Upper lobe of right lung (tissue), 1 donor: Measurements from ENCODE around the gene TSPAN16. TPM values are rescaled to one million over a fixed set of nuclear protein-coding genes. Genes with fewer than 3 reads are reported as not detected.
"Not testable (repeated sequence)": the region's sequence is repeated elsewhere in the genome, so short reads cannot be mapped to it uniquely, and the experiment has no call there.

ENCODE experiments used
- ATAC-seq: fragments of 200-7000 bp; cut with Tn5 transposase; one replicate; pipeline ENCODE4 v1.9.1; 2020; ENCODE audit warnings: mild to moderate bottlenecking, moderate library complexity
- DNase-seq: peaks from one replicate; pipeline ENCODE4 v3.0.0-alpha.2; 2020
- H3K27ac ChIP-seq: fragments of 200-600 bp; one replicate; pipeline ENCODE4 v1.8.0; 2022
- H3K27me3 ChIP-seq: fragments of 200-600 bp; one replicate; pipeline ENCODE4 v1.8.0; 2022; ENCODE audit warnings: mild to moderate bottlenecking
- H3K36me3 ChIP-seq: fragments of 200-600 bp; one replicate; pipeline ENCODE4 v1.8.0; 2022
- H3K4me1 ChIP-seq: fragments of 200-600 bp; one replicate; pipeline ENCODE4 v1.8.0; 2022
- H3K4me3 ChIP-seq: fragments of 200-600 bp; one replicate; pipeline ENCODE4 v1.8.0; 2022; ENCODE audit warnings: mild to moderate bottlenecking
- H3K9me3 ChIP-seq: fragments of 200-600 bp; one replicate; pipeline ENCODE4 v1.8.0; 2022
- CTCF ChIP-seq: fragments of 200-600 bp; IDR thresholded peaks from one replicate; pipeline ENCODE4 v1.8.0; 2022; ENCODE audit warnings: antibody characterized with exemption
- intact Hi-C: fragments of 100-400 bp; cut with DNase I; formaldehyde crosslinking; loops from one replicate; pipeline ENCODE4 v1.11.0; 2022
- total RNA-seq: library from RNA; stranded (reverse); fragmentation: NEBNext Ultra II Directional; extraction: Animal tissue kit (Norgen Biotek cat#: 25700); gene quantifications from one replicate; pipeline ENCODE4 v1.2.1, GENCODE V29; 2021
- donor health status: DM: no; HTN: yes; CAD: no; lungs with severe emphysema.

TSPAN16 gene
- total RNA-seq, 1 donor from 2014 or later: not detected

GRCh38 chr19:11337080-11337479 lies 41.1 kb downstream of the TSPAN16 start:
- peaks cover 45% of the 10 kb centered on the region for H3K36me3 ChIP-seq
- no peak overlapping the region for H3K4me3 ChIP-seq
- no peaks in the 10 kb centered on the region for H3K27me3 ChIP-seq
- TF ChIP-seq CTCF: no peak
- intact Hi-C loops: no loop called here
- H3K4me1 ChIP-seq: peaks cover 17% of the 10 kb centered on the region
- no peaks in the 10 kb centered on the region for H3K9me3 ChIP-seq
- no peak overlapping the region for H3K27ac ChIP-seq
- DNase-seq (no peak), ATAC-seq (no peak)

GRCh38 chr19:11338121-11338520 lies 42.2 kb downstream of the TSPAN16 start:
- no peak for TF ChIP-seq CTCF
- Histone ChIP-seq H3K4me1 (peaks cover 17% of the 10 kb centered on the region), H3K27me3 (no peaks in the 10 kb centered on the region), H3K9me3 (no peaks in the 10 kb centered on the region), H3K27ac (peak overlapping the region; percentile 73), H3K4me3 (peak overlapping the region; percentile 78), H3K36me3 (peaks cover 39% of the 10 kb centered on the region)
- intact Hi-C loops: no loop called here
- DNase-seq (no peak), ATAC-seq (no peak)

- DNase-seq (peak; percentile 77), ATAC-seq (peak; percentile 59)
- intact Hi-C loops: no loop called here
- TF ChIP-seq CTCF: no peak
- H3K36me3 ChIP-seq: peaks cover 33% of the 10 kb centered on the region
- H3K9me3 ChIP-seq: no peaks in the 10 kb centered on the region
- peaks cover 17% of the 10 kb centered on the region for H3K4me1 ChIP-seq
- peak overlapping the region; percentile 73 for H3K27ac ChIP-seq
- no peaks in the 10 kb centered on the region for H3K27me3 ChIP-seq
- peak overlapping the region; percentile 78 for H3K4me3 ChIP-seq
Measured at GRCh38 chr19:11338569-11339253, 42.8 kb downstream of the TSPAN16 start.

- intact Hi-C loops: no loop called here
- no peaks in the 10 kb centered on the region for H3K27me3 ChIP-seq
- H3K27ac ChIP-seq: peak within 1 kb of the TSS; percentile 73
- DNase-seq (peak; percentile 96), ATAC-seq (peak; percentile 97)
- peaks cover 26% of the 10 kb centered on the region for H3K36me3 ChIP-seq
- TF ChIP-seq CTCF: no peak
- H3K4me3 ChIP-seq: peak within 1 kb of the TSS; percentile 78
- H3K9me3 ChIP-seq: no peaks in the 10 kb centered on the region
- H3K4me1 ChIP-seq: peaks cover 24% of the 10 kb centered on the region
Measured at GRCh38 chr19:11339254-11340098, 43.5 kb downstream of the TSPAN16 start, which contains the start of gene RAB3D. Gene RAB3D (minus strand): TSS chr19:11339657. CDS start chr19:11337399, 2,258 bp downstream.

GRCh38 chr19:11340099-11340467 lies 44.1 kb downstream of the TSPAN16 start:
- H3K36me3 ChIP-seq: peaks cover 20% of the 10 kb centered on the region
- H3K27ac ChIP-seq, H3K9me3 ChIP-seq, DNase-seq, ATAC-seq, H3K27me3 ChIP-seq, intact Hi-C loops: not testable (repeated sequence)
- H3K4me3 ChIP-seq: peak overlapping the region; percentile 78
- H3K4me1 ChIP-seq: peaks cover 30% of the 10 kb centered on the region

GRCh38 chr19:11342429-11342828 lies 46.5 kb downstream of the TSPAN16 start:
- peaks cover 36% of the 10 kb centered on the region for H3K4me1 ChIP-seq
- H3K27me3 ChIP-seq: no peaks in the 10 kb centered on the region
- no peak overlapping the region for H3K27ac ChIP-seq
- H3K9me3 ChIP-seq: no peaks in the 10 kb centered on the region
- H3K36me3 ChIP-seq: peaks cover 5% of the 10 kb centered on the region
- no peak for TF ChIP-seq CTCF
- DNase-seq: no peak
- ATAC-seq: no peak
- intact Hi-C loops: no loop called here
- no peak overlapping the region for H3K4me3 ChIP-seq
